ENCODE measurements around the gene ZBTB1.

ZBTB1 gene

GRCh38 chr14:64468451-64468850, 36.1 kb upstream of the ZBTB1 start:
- TF ChIP-seq CTCF (IDR thresholded peaks at IDR 0.05; ENCODE audit: low read depth, low read length) = no peak
- H3K36me3 ChIP-seq = peaks cover 5% of the 10 kb centered on the region

GRCh38 chr14:64474041-64474440, 30.5 kb upstream of the ZBTB1 start:
- H3K27ac ChIP-seq = no peak overlapping the region
- no peak for TF ChIP-seq CTCF (IDR thresholded peaks at IDR 0.05; ENCODE audit: low read depth, low read length)
- H3K9me3 ChIP-seq (ENCODE audit: severe bottlenecking) = no peaks in the 10 kb centered on the region
- H3K36me3 ChIP-seq = peaks cover 5% of the 10 kb centered on the region
- H3K27me3 ChIP-seq (ENCODE audit: insufficient read depth, low read depth, severe bottlenecking) = no peaks in the 10 kb centered on the region
- H3K4me3 ChIP-seq (ENCODE audit: low read depth, low read length) = no peak overlapping the region
- no peak for DNase-seq

More at GRCh38 chr14:64468451-64468850, 36.1 kb upstream of the ZBTB1 start:
- Histone ChIP-seq H3K27ac (no peak overlapping the region), H3K27me3 (ENCODE audit: insufficient read depth, low read depth, severe bottlenecking) (no peaks in the 10 kb centered on the region), H3K4me3 (ENCODE audit: low read depth, low read length) (no peak overlapping the region), H3K9me3 (ENCODE audit: severe bottlenecking) (no peaks in the 10 kb centered on the region)
- DNase-seq = no peak

- Histone ChIP-seq H3K27ac (no peak overlapping the region), H3K4me3 (ENCODE audit: low read depth, low read length) (no peak overlapping the region), H3K9me3 (ENCODE audit: severe bottlenecking) (no peaks in the 10 kb centered on the region), H3K27me3 (ENCODE audit: insufficient read depth, low read depth, severe bottlenecking) (no peaks in the 10 kb centered on the region), H3K36me3 (peaks cover 4% of the 10 kb centered on the region)
- no peak for DNase-seq
- no peak for TF ChIP-seq CTCF (IDR thresholded peaks at IDR 0.05; ENCODE audit: low read depth, low read length)
These were observed 29.9 kb upstream of the ZBTB1 start for GRCh38 chr14:64474698-64475097.

- no peak for DNase-seq
- H3K4me3 ChIP-seq (ENCODE audit: low read depth, low read length) = no peak overlapping the region
- H3K36me3 ChIP-seq = no peaks in the 10 kb centered on the region
- no peaks in the 10 kb centered on the region for H3K27me3 ChIP-seq (ENCODE audit: insufficient read depth, low read depth, severe bottlenecking)
- H3K27ac ChIP-seq = no peak overlapping the region
- no peak for TF ChIP-seq CTCF (IDR thresholded peaks at IDR 0.05; ENCODE audit: low read depth, low read length)
- no peaks in the 10 kb centered on the region for H3K9me3 ChIP-seq (ENCODE audit: severe bottlenecking)
These were observed 28.8 kb upstream of the ZBTB1 start for GRCh38 chr14:64475585-64476273.

- Histone ChIP-seq H3K9me3 (ENCODE audit: severe bottlenecking) (no peaks in the 10 kb centered on the region), H3K27me3 (ENCODE audit: insufficient read depth, low read depth, severe bottlenecking) (no peaks in the 10 kb centered on the region), H3K27ac (no peak overlapping the region), H3K36me3 (no peaks in the 10 kb centered on the region), H3K4me3 (ENCODE audit: low read depth, low read length) (no peak overlapping the region)
- DNase-seq = no peak
- TF ChIP-seq CTCF (IDR thresholded peaks at IDR 0.05; ENCODE audit: low read depth, low read length) = no peak
These were observed 28.1 kb upstream of the ZBTB1 start for GRCh38 chr14:64476438-64476837.

Data from WERI-Rb-1 (cell line).